Vagina (tissue), 2 donors: ENCODE measurements around the gene ZBTB22.

Experiments
- POLR2A ChIP-seq, 2 donors: fragments of 450-650 bp; IDR thresholded peaks; one replicate each; pipeline ENCODE4 v1.6.1; 2017; ENCODE audit warnings: antibody characterized with exemption in 2 of 2, mild to moderate bottlenecking in 2 of 2, moderate library complexity in 2 of 2
- POLR2AphosphoS5 ChIP-seq, 2 donors: sonication (generic); formaldehyde crosslinking; IDR thresholded peaks; one replicate each; pipeline ENCODE4 v1.9.0; 2017; ENCODE audit warnings: antibody characterized with exemption in 2 of 2, mild to moderate bottlenecking in 2 of 2, low read depth in 1 of 2; ENCODE audit not compliant: insufficient read depth in 1 of 2

- TF ChIP-seq POLR2AphosphoS5 (IDR thresholded peaks at IDR 0.05; ENCODE audit: insufficient read depth in 1 of 2, low read depth in 1 of 2) (no peak), POLR2A (IDR thresholded peaks at IDR 0.05) (no peak)
Measured at GRCh38 chr6:33317419-33317668, 200 bp downstream of the ZBTB22 start.
